Brain microvascular endothelial cell (primary cell): ENCODE data around the gene VIPR2.

Source experiments
- DNase-seq: peaks from one replicate; pipeline ENCODE4 v3.0.0-alpha.2; 2020
- H3K27ac ChIP-seq: fragments of 250-450 bp; sonication (Bioruptor Pico); 2 replicates; pipeline ENCODE4 v1.5.1; 2020; ENCODE audit warnings: mild to moderate bottlenecking, moderate library complexity
- H3K27me3 ChIP-seq: fragments of 250-450 bp; sonication (Bioruptor Pico); replicated peaks from 2 replicates; pipeline ENCODE4 v1.5.1; 2020; ENCODE audit warnings: mild to moderate bottlenecking
- H3K36me3 ChIP-seq: fragments of 250-450 bp; sonication (Bioruptor Pico); replicated peaks from 2 replicates; pipeline ENCODE4 v1.5.1; 2020; ENCODE audit warnings: mild to moderate bottlenecking
- H3K4me3 ChIP-seq: 2 replicates; pipeline ENCODE4 v1.5.1; 2011; ENCODE audit warnings: low read depth, mild to moderate bottlenecking, control low read depth, low read length, moderate library complexity
- CTCF ChIP-seq: IDR thresholded peaks from 2 replicates; pipeline ENCODE4 v1.5.1; 2011; ENCODE audit warnings: low read depth, mild to moderate bottlenecking, moderate library complexity, low read length, control low read depth, inconsistent platforms; ENCODE audit errors: missing control alignments
- in situ Hi-C: cut with HindIII; loops from 2 replicates; pipeline ENCODE4 v1.10.0; 2017; ENCODE audit warnings: low sequenced_read_pairs, low pct_ligation_motif_present

The VIPR2 gene

GRCh38 chr7:159091480-159092475 is 52.9 kb downstream of the VIPR2 start:
- H3K27me3 ChIP-seq = no peaks in the 10 kb centered on the region
- no peak overlapping the region for H3K4me3 ChIP-seq
- H3K27ac ChIP-seq = no peak overlapping the region
- TF ChIP-seq CTCF = no peak
- no peak for DNase-seq
- in situ Hi-C loops = no loop called here
- no peaks in the 10 kb centered on the region for H3K36me3 ChIP-seq

- Histone ChIP-seq H3K36me3 (no peaks in the 10 kb centered on the region), H3K4me3 (no peak overlapping the region), H3K27ac (no peak overlapping the region), H3K27me3 (no peaks in the 10 kb centered on the region)
- no peak for DNase-seq
- in situ Hi-C loops = no loop called here
- no peak for TF ChIP-seq CTCF
Measured at GRCh38 chr7:159091041-159091440, 53.6 kb downstream of the VIPR2 start.

- no peak for DNase-seq
- TF ChIP-seq CTCF = no peak
Measured at GRCh38 chr7:159088016-159088865, 56.4 kb downstream of the VIPR2 start.

GRCh38 chr7:159086301-159086925 is 58.3 kb downstream of the VIPR2 start:
- Histone ChIP-seq H3K27ac (no peak overlapping the region), H3K36me3 (no peaks in the 10 kb centered on the region), H3K27me3 (no peaks in the 10 kb centered on the region), H3K4me3 (no peak overlapping the region)
- in situ Hi-C loops = no loop called here
- TF ChIP-seq CTCF = no peak
- DNase-seq = no peak

More at GRCh38 chr7:159088016-159088865, 56.4 kb downstream of the VIPR2 start:
- Histone ChIP-seq H3K36me3 (no peaks in the 10 kb centered on the region), H3K27me3 (no peaks in the 10 kb centered on the region), H3K4me3 (no peak overlapping the region), H3K27ac (no peak overlapping the region)
- in situ Hi-C loops = no loop called here

GRCh38 chr7:159084069-159084801 is 60.4 kb downstream of the VIPR2 start:
- in situ Hi-C loops = no loop called here
- no peak for TF ChIP-seq CTCF
- no peak overlapping the region for H3K4me3 ChIP-seq

More at GRCh38 chr7:159084069-159084801, 60.4 kb downstream of the VIPR2 start:
- H3K36me3 ChIP-seq = no peaks in the 10 kb centered on the region
- no peak for DNase-seq
- H3K27ac ChIP-seq = no peak overlapping the region
- H3K27me3 ChIP-seq = no peaks in the 10 kb centered on the region
